Measurements from ENCODE around the gene SPON2.
"Not testable (repeated sequence)": the region's sequence is repeated elsewhere in the genome, so short reads cannot be mapped to it uniquely, and the experiment has no call there.

The SPON2 gene

DNA sequence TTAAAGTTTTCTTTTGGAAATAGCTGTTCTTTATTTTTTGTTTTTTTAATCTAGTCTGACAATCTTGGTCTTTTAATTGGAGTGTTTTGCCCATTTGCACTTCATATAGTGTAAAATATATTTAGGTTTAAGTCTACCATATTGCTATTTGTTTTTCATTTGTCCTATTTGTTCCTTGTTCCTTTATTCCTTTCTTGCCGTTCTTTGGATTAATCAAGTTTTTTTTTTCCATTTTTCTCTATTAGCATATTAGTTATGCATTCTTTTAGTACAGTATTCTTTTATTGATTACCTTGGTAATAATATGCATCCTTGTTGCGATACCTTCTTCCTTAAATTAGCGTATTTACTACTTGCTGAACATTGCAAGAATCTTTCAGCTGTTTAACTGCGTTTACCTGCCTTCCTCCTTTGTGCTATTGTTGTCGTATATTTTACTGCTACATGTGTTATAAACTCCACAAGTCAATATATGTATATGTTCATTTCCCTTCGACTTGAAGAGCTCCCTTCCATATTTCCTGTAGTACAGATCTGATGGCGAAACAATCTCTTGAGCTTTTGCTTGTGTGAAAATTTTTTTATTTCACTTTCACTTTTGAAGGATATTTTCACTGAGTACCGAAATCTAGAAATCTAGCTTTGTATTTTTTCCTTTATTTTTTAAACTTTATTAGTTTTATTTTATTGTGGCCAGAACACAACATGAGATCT lies 35.2 kb downstream of the SPON2 start:
- peak; percentile 27 for FAIRE-seq

DNA sequence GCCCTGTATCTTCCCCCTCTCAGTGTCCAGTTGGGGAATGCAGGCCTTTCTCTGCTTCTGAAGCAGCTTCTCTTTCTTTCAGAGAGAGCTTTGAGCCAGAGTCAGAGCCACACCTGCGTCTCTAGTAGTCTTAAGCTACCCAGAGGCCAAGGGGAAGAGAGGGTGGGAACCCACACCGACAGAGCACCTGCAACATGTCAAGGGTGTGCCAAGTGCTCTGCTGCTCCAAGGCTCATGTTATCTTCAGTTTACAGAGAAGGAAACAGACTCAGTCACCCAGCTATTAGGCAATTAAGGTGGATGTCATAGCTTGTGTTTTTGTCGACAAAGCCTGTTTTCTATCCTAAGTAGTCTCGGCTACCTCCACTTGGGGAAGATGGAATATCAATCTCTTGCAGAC lies 36.3 kb downstream of the SPON2 start:
- FAIRE-seq, result no peak

DNA sequence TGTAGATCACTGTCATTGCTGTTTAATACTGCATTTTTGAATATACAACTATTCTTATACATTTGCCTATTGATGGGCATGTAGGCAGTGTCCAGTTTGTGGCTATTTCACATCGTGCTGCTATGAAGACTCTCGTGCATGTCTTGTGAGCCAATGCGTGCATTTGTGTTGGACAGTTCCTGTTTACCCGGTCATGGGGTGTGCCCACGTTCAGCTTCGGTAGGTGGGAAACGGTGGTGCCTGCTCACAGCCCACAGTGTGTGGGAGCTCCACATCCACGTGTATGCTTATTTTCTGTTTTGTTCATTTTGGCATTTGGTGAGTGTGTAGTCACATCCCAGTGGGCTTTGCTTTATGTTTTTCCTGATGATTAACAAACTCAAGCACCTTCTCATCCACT lies 39.4 kb downstream of the SPON2 start:
- FAIRE-seq, result no peak

DNA sequence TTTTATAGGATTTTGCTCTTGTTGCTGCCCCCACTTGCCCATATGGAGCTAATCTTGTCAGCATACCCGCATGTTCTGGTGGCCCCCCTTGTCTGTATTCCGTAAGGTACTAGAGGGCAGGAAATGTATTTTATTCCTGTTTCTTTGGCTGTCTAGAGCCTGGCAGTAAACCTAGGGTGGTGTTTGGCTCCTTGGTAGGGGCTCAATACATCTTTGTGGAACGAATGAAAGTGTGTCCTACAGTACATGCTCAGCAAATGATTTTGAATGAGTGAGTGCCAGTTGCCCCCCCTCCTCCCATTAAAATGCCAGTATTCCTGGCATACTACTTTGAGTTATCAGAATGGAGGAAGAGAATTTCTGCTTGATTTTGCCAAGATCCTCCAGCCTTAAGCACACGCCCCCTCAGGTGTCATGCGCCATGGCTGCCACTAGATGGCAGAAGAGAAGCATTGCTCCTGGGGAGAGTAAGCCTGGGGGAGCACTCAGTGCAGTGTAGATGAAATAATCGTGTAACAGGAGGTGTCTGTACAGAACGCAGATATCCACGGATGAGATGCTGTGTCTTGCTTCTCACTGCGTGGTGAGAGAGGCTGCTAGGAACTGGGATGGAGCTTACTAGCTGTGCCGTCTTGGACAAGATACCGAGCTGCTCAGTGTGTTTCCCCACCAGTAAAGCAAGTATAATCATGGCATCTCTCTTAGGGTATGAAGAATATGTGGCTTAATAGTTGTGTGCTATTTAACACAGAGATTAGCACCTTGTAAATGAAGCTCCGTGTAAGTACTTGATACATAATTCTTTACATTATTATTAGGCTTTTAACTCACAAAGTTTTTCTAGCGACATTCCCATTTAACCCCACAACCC lies 41.8 kb downstream of the SPON2 start:
- peak; percentile 48 for FAIRE-seq

DNA sequence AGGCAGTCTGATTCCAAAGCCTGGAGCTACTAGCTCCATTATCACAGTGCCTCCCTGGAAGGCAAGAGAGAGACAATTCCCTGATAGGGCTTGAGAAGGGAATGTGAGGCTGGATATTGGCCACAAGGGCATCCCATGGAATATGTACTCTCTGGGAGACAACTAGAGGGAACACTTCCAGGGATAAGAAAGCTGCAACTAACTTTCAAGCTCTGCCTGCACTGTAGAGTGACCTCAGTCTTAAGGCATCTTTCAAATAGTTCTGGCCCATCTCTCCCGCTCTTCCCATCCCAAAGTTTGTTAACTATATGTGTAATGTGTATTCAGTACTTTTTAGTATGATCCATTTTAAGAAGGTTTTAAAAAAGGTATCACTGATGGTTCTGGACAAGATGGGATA lies 45.9 kb downstream of the SPON2 start:
- FAIRE-seq, result no peak

DNA sequence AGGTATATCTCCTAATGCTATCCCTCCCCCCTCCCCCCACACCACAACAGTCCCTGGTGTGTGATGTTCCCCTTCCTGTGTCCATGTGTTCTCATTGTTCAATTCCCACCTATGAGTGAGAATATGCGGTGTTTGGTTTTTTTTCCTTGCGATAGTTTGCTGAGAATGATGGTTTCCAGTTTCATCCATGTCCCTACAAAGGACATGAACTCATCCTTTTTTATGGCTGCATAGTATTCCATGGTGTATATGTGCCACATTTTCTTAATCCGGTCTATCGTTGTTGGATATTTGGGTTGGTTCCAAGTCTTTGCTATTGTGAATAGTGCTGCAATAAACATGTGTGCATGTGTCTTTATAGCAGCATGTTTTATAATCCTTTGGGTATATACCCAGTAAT lies 46.9 kb downstream of the SPON2 start:
- FAIRE-seq, result not testable (repeated sequence)

DNA sequence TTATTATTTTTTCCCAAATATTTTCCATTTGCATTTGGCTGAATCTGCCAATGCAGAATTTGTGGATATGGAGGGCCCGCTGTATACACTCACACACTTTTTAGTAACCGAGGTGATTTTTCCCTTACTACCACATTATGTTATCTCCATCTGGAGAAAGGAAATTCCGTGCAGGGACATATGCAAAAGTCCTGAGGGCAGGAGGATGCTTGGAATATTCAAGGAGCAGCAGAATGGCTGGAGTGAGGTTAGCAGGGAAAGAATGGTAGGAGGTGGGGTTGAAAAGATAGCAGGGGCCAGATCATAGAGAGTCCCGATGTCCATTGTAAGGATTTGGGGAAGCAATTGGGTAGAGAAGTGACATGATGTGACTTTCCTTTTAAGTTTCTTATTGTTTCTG lies 47.6 kb downstream of the SPON2 start:
- no peak for FAIRE-seq

DNA sequence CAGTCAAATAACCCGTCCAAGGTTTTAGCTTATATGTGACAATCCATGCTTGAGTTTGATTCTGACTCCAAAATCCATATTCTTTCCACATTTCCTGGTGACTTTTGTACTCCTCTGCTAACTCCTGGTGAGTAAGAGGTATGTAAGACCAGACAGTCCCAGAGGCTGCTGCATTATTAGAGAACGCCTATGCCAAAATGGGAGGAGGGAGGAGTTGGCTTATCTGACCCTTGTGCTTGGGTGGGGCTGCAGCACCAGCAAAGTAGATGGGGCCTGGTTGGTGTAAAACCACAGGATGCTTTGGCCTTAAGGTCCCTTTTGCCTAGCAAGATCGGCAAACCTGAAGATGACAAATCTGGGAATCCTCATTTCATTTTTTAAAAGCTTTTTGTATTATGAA lies 49.9 kb downstream of the SPON2 start:
- no peak for FAIRE-seq

All from G401.6 (cell line).